HUES64 (cell line): Measurements from ENCODE around the gene PRAME.
"Not testable (repeated sequence)": the region's sequence is repeated elsewhere in the genome, so short reads cannot be mapped to it uniquely, and the experiment has no call there.

Experiments
- H3K27ac ChIP-seq: 2 replicates; pipeline ENCODE4 v1.7.0; 2013; ENCODE audit warnings: low read depth, low read length, inconsistent platforms
- H3K27me3 ChIP-seq: 2 replicates; pipeline ENCODE4 v1.6.1; 2013; ENCODE audit warnings: mild to moderate bottlenecking, low read length; ENCODE audit not compliant: insufficient read depth
- H3K36me3 ChIP-seq: 2 replicates; pipeline ENCODE4 v1.6.1; 2013; ENCODE audit warnings: mild to moderate bottlenecking, low read length; ENCODE audit not compliant: insufficient read depth
- H3K4me1 ChIP-seq: 2 replicates; pipeline ENCODE4 v1.6.1; 2013; ENCODE audit warnings: mild to moderate bottlenecking, low read length, moderate library complexity; ENCODE audit not compliant: insufficient read depth
- H3K4me3 ChIP-seq: 2 replicates; pipeline ENCODE4 v1.5.1; 2013; ENCODE audit warnings: mild to moderate bottlenecking, low read length, moderate library complexity
- H3K9ac ChIP-seq: 2 replicates; pipeline ENCODE4 v1.6.1; 2013; ENCODE audit warnings: mild to moderate bottlenecking, low read depth, low read length
- H3K9me3 ChIP-seq: 2 replicates; pipeline ENCODE4 v1.6.1; 2013; ENCODE audit warnings: low read depth, low read length; ENCODE audit not compliant: insufficient read depth
- WGBS: fragments of 150-250, 120-280 bp; methylation state at CpG from one replicate; pipeline ENCODE4 v1.1.7; 2013; ENCODE audit warnings: missing lambda C conversion rate; 5-methylcytosine and 5-hydroxymethylcytosine counted together

The PRAME gene

GRCh38 chr22:22516992-22517391 lies 42.1 kb downstream of the PRAME start:
- Histone ChIP-seq H3K27ac (no peak overlapping the region), H3K4me3 (no peak overlapping the region), H3K4me1 (peaks cover 10% of the 10 kb centered on the region; the same call in 1 of the 2 replicates), H3K9ac (no peak overlapping the region), H3K27me3 (peaks cover 48% of the 10 kb centered on the region), H3K9me3 (no peaks in the 10 kb centered on the region), H3K36me3 (no peaks in the 10 kb centered on the region)
- 92% methylated on average over 3 of the region's 4 CpGs for WGBS

DNA sequence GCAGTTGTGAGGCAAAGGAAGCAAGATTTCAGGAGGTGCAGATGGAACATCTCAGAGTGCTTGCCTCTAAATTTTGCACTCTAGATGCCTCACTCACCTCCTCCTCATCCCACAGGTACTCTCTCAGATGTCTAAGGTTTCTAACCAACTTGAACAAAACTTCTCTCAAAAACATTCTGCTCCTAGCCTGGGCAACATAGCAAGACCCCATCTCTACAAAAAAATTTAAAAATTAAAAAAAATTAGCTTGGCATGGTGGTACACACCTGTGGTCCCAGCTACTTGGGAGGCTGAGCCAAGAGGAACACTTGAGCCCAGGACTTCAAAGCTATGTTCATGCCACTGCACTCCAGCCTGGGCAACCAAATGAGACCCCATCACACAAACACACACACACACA lies 43.2 kb downstream of the PRAME start:
- H3K36me3 ChIP-seq = no peaks in the 10 kb centered on the region
- no peak overlapping the region for H3K9ac ChIP-seq
- H3K4me3 ChIP-seq = no peak overlapping the region
- 0 out of 2 replicates have a peak, but pooled peaks cover 2% of the 10 kb centered on the region for H3K9me3 ChIP-seq
- peaks cover 56% of the 10 kb centered on the region for H3K27me3 ChIP-seq
- H3K4me1 ChIP-seq = peaks cover 10% of the 10 kb centered on the region; the same call in 1 of the 2 replicates
- H3K27ac ChIP-seq = no peak overlapping the region

DNA sequence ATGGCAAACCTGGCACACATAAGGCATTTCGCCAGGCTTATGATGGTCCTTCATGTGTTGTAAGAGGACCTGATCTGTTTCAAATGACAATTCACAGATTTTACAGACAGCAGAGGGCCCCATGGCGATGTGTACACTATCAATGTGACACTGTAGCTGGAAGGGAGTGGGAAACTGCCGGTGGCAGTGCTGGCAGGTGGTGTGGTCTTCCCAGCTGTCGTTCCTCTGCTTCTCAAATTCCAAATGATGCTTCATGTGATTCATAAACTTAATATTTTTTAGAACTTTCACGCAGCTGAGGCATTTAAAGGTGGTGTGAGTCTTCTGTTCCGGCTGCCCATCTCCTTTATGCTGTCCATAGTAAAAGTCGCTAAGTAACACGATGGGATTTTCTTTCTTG lies 44.6 kb downstream of the PRAME start:
- H3K4me3 ChIP-seq, H3K36me3 ChIP-seq, H3K4me1 ChIP-seq, H3K9ac ChIP-seq, H3K27ac ChIP-seq: not testable (repeated sequence)
- H3K9me3 ChIP-seq = peaks cover 11% of the 10 kb centered on the region; the same call in 1 of the 2 replicates
- WGBS = 71% methylated on average over 6 of the region's 8 CpGs
- peaks cover 54% of the 10 kb centered on the region for H3K27me3 ChIP-seq

GRCh38 chr22:22513619-22514018 lies 45.4 kb downstream of the PRAME start:
- H3K27ac ChIP-seq = no peak overlapping the region
- H3K4me3 ChIP-seq = no peak overlapping the region
- H3K9ac ChIP-seq = no peak overlapping the region
- H3K9me3 ChIP-seq = peaks cover 17% of the 10 kb centered on the region
- H3K4me1 ChIP-seq = no peaks in the 10 kb centered on the region
- peaks cover 53% of the 10 kb centered on the region for H3K27me3 ChIP-seq
- 96% methylated on average over 2 of the region's 2 CpGs for WGBS
- H3K36me3 ChIP-seq = no peaks in the 10 kb centered on the region

DNA sequence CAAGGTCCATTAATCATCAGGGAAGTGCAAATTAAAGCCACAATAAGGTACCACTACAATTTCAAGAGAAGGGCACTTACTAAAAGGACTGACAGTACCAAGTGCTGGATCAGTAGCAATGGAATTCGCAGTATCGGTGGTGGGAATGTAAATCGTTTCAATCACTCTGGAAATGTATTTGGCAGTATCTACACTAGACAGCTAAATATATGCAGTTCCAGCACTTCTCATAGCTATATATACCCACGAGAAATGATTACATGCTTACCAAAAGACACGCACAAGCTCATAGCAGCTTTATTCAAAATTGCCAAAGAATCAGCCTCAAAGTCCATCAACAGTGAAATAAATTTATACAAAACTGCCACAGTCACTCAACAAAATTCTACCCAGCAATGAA lies 46.1 kb downstream of the PRAME start:
- H3K4me1 ChIP-seq = no peaks in the 10 kb centered on the region
- H3K4me3 ChIP-seq = no peak overlapping the region
- H3K27me3 ChIP-seq = peaks cover 54% of the 10 kb centered on the region
- 91% methylated on average over 5 of the region's 5 CpGs for WGBS
- H3K27ac ChIP-seq = no peak overlapping the region
- H3K9me3 ChIP-seq = peaks cover 17% of the 10 kb centered on the region
- H3K9ac ChIP-seq = no peak overlapping the region
- no peaks in the 10 kb centered on the region for H3K36me3 ChIP-seq

DNA sequence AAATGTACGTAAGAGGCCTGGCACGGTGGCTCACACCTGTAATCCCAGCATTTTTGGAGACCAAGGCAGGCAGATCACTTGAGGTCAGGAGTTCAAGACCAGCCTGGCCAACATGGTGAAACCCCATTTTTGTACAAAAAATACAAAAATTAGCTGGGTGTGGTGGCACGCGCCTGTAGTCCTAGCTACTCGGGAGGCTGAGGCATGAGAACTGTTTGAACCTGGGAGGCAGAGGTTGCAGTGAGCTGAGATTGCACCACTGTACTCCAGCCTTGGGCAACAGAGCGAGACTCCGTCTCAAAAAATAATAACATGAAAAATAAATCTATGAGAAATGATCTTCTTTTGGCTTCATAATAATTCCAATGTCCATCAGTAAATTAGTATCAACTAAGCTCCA lies 48.2 kb downstream of the PRAME start:
- not testable (repeated sequence) for H3K9ac ChIP-seq

GRCh38 chr22:22509912-22510311 lies 49.2 kb downstream of the PRAME start:
- not testable (repeated sequence) for H3K27ac ChIP-seq, H3K4me1 ChIP-seq, H3K4me3 ChIP-seq, H3K9ac ChIP-seq
- Histone ChIP-seq H3K36me3 (peaks cover 22% of the 10 kb centered on the region), H3K27me3 (peaks cover 42% of the 10 kb centered on the region), H3K9me3 (peaks cover 17% of the 10 kb centered on the region)
- 97% methylated on average over 6 of the region's 6 CpGs for WGBS

More for the DNA sequence above, 48.2 kb downstream of the PRAME start:
- Histone ChIP-seq H3K36me3 (peaks cover 16% of the 10 kb centered on the region), H3K9me3 (peaks cover 17% of the 10 kb centered on the region), H3K27me3 (peaks cover 51% of the 10 kb centered on the region)
- not testable (repeated sequence) for H3K4me3 ChIP-seq, H3K4me1 ChIP-seq, H3K27ac ChIP-seq
- WGBS = 95% methylated on average over 5 of the region's 7 CpGs

DNA sequence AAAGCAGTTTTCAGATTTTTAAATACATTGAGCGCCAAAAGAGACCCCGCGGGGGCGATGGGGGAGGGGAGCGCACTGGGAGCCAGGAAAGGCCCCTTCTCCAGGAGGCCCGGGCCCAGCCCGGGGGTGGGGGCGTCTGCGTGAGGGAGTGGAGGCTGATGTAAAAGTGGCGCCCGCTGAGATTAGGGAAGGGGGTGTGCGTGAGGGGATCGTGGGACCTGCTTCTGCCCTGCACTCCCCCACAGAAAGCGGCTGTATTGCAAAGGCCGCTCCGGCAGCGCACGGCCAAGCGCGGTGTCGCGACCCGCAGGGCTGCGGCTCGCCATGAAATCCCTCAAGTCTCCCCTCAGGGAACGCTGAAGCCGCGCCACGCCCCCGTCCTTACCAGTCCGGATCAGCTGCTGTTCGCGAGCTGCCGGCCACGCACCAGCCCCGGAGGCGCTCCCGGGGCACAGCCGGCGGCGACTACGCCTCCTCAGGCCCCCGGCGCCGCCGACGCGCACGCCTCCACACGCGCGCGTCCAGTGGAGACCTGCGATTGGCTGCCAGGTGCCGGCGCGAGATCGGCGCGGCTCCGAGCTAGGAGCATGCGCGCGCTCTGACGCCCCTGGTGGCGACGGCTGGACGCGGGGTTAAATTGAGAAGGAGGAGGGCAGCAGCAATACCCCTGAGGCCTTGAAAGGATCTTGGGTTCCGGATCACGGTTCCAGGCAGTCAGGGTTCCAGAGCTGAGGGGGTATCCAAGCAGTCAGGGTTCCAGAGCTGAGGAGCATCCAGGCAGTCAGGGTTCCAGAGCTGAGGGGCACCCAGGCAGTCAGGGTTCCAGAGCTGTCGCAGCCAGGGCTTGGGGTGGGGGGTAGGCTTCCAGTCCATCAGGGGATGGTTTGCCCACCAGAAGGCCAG lies 50.5 kb downstream of the PRAME start, which contains the start of gene ZNF280B:
ZNF280B (minus strand) TSS at position 469 of the 903 bp plus-strand sequence. CDS start 19,344 bp downstream, outside the sequence.
- Histone ChIP-seq H3K4me1 (no peaks in the 10 kb centered on the region), H3K4me3 (peak within 1 kb of the TSS; percentile 94), H3K9ac (peak within 1 kb of the TSS; percentile 80), H3K36me3 (peaks cover 36% of the 10 kb centered on the region), H3K27me3 (peaks cover 30% of the 10 kb centered on the region), H3K27ac (no peak within 1 kb of the TSS), H3K9me3 (peaks cover 17% of the 10 kb centered on the region)
- 2% methylated on average over 72 of the region's 72 CpGs for WGBS

GRCh38 chr22:22507743-22508273 lies 51.3 kb downstream of the PRAME start:
- no peak overlapping the region for H3K27ac ChIP-seq
- peak overlapping the region; percentile 94 for H3K4me3 ChIP-seq

DNA sequence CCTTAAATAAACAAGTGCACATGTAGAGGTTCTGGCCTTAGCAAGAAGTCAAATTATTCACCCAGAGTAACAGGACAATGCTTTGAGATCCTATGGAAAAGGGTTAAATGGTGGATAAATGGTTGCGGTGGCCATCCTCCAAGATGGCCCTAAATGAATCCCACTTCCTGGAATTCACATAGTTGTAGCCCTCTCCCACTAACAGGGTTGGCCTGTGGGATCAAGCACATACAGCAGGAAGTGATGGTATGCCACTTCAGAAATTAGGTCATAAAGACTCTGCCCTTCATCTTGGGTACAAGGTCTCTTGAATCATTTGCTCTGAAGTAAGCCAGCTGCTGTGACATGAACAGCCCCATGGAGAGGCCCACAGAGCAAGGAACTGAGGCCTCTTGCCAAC lies 52.3 kb downstream of the PRAME start:
- H3K4me1 ChIP-seq = no peaks in the 10 kb centered on the region
- no peak overlapping the region for H3K27ac ChIP-seq
- peaks cover 17% of the 10 kb centered on the region for H3K9me3 ChIP-seq
- H3K36me3 ChIP-seq = peaks cover 54% of the 10 kb centered on the region
- H3K27me3 ChIP-seq = peaks cover 14% of the 10 kb centered on the region
- no peak overlapping the region for H3K4me3 ChIP-seq
- WGBS = 78% methylated on average over 1 of the region's 1 CpG
- no peak overlapping the region for H3K9ac ChIP-seq

More at GRCh38 chr22:22507743-22508273, 51.3 kb downstream of the PRAME start:
- Histone ChIP-seq H3K9me3 (peaks cover 17% of the 10 kb centered on the region), H3K27me3 (peaks cover 25% of the 10 kb centered on the region), H3K4me1 (no peaks in the 10 kb centered on the region), H3K9ac (peak overlapping the region; percentile 80), H3K36me3 (peaks cover 43% of the 10 kb centered on the region)
- WGBS = 30% methylated on average over 13 of the region's 13 CpGs

DNA sequence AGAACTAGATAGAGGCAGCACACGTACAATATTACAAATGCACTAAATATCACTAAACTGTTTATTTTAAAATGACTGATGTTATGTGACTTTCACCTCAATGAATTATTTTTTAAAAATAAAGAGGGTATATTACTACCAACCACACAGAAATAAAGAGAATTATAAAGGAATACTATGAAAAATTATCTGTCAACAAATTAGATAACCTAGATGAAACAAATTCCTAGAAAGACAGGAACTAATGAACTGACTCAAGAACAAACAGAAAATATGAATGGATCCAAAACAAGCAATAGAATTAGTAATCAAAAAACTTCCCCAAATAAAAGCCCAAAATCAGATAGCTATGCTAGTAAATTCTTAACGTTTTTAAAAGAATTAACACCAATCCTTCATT lies 60.8 kb downstream of the PRAME start:
- H3K9me3 ChIP-seq = no peaks in the 10 kb centered on the region
- no peak overlapping the region for H3K9ac ChIP-seq
- H3K36me3 ChIP-seq = peaks cover 30% of the 10 kb centered on the region
- H3K4me3 ChIP-seq = no peak overlapping the region
- 100% methylated on average over 1 of the region's 2 CpGs for WGBS
- H3K27me3 ChIP-seq = no peaks in the 10 kb centered on the region
- H3K4me1 ChIP-seq = no peaks in the 10 kb centered on the region
- no peak overlapping the region for H3K27ac ChIP-seq
